ENCODE measurements around the gene USP5.
"Not testable (repeated sequence)": the region's sequence is repeated elsewhere in the genome, so short reads cannot be mapped to it uniquely, and the experiment has no call there.

USP5 gene

DNA sequence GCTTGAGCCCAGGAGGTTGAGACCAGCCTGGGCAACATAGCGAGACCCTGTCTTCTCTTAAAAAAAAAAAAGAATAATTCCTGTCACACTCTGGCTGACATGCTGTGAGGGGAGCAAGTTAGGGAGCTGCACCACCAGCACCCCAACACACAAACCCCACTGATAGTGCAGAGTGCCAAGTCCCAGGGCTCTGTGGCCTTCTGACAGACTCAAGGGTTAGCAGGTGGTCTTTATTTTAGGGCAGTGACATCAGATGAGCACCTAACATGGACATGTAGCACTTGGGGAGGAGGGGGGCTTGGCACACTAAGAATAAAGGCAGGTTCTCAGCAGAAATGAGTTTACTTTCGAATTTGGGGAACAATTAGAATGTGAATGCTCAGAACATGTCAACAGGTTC, 6.8 kb downstream of the USP5 start:
- H3K36me3 ChIP-seq (ENCODE audit: control insufficient read depth, insufficient read depth, low read length) = peaks cover 86% of the 10 kb centered on the region
- H3K4me3 ChIP-seq (ENCODE audit: low read depth, low read length) = no peak overlapping the region
- no peak overlapping the region for H3K9ac ChIP-seq (ENCODE audit: low read depth, low read length)
- H3K27me3 ChIP-seq (ENCODE audit: control insufficient read depth, insufficient read depth, low read length) = no peaks in the 10 kb centered on the region
- no peak overlapping the region for H3K27ac ChIP-seq (ENCODE audit: low read depth, low read length)
- no peaks in the 10 kb centered on the region for H3K9me3 ChIP-seq (ENCODE audit: control insufficient read depth, insufficient read depth, low read length)
- H3K4me1 ChIP-seq (ENCODE audit: control insufficient read depth, insufficient read depth, low read length) = 0 out of 2 replicates have a peak, but pooled peaks cover under 1% of the 10 kb centered on the region

DNA sequence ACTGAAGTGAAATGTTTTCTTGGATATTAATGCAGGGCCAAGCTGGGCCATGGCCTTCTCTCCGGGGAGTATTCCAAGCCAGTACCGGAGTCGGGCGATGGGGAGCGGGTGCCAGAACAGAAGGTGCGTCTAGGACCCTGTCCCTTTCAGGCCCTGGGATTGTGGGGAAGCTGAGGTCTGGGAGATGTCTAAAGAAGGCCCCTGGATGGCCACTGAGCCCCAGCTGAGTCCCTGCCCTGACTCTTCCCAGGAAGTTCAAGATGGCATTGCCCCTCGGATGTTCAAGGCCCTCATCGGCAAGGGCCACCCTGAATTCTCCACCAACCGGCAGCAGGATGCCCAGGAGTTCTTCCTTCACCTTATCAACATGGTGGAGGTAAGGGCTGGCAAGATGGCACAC, 8.2 kb downstream of the USP5 start:
- no peaks in the 10 kb centered on the region for H3K9me3 ChIP-seq (ENCODE audit: control insufficient read depth, insufficient read depth, low read length)
- H3K4me3 ChIP-seq (ENCODE audit: low read depth, low read length) = no peak overlapping the region
- no peaks in the 10 kb centered on the region for H3K27me3 ChIP-seq (ENCODE audit: control insufficient read depth, insufficient read depth, low read length)
- H3K36me3 ChIP-seq (ENCODE audit: control insufficient read depth, insufficient read depth, low read length) = peaks cover 97% of the 10 kb centered on the region
- H3K4me1 ChIP-seq (ENCODE audit: control insufficient read depth, insufficient read depth, low read length) = no peaks in the 10 kb centered on the region
- H3K27ac ChIP-seq (ENCODE audit: low read depth, low read length) = no peak overlapping the region
- H3K9ac ChIP-seq (ENCODE audit: low read depth, low read length) = no peak overlapping the region

- Histone ChIP-seq H3K36me3 (ENCODE audit: control insufficient read depth, insufficient read depth, low read length) (peaks cover 97% of the 10 kb centered on the region), H3K27ac (ENCODE audit: low read depth, low read length) (no peak overlapping the region), H3K9me3 (ENCODE audit: control insufficient read depth, insufficient read depth, low read length) (no peaks in the 10 kb centered on the region), H3K27me3 (ENCODE audit: control insufficient read depth, insufficient read depth, low read length) (no peaks in the 10 kb centered on the region), H3K9ac (ENCODE audit: low read depth, low read length) (no peak overlapping the region), H3K4me3 (ENCODE audit: low read depth, low read length) (no peak overlapping the region), H3K4me1 (ENCODE audit: control insufficient read depth, insufficient read depth, low read length) (peaks cover 4% of the 10 kb centered on the region)
Observed at GRCh38 chr12:6860942-6861341, 9.0 kb downstream of the USP5 start.

DNA sequence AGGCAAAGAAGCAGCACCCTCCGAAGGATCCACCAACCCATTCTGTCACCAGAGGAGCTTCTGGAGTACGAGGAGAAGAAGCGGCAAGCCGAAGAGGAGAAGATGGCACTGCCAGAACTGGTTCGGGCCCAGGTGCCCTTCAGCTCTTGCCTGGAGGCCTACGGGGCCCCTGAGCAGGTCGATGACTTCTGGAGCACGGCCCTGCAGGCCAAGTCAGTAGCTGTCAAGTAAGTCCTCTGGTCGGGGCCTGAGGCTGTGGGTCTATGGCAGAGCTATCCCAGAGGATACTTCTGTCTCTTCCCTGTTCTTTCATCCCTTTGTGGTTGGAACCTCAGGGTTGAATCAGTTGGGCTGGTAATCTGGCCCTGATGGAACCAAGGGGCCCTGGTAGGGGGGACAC, 9.4 kb downstream of the USP5 start:
- Histone ChIP-seq H3K9me3 (ENCODE audit: control insufficient read depth, insufficient read depth, low read length) (no peaks in the 10 kb centered on the region), H3K4me3 (ENCODE audit: low read depth, low read length) (no peak overlapping the region), H3K36me3 (ENCODE audit: control insufficient read depth, insufficient read depth, low read length) (peaks cover 94% of the 10 kb centered on the region), H3K9ac (ENCODE audit: low read depth, low read length) (no peak overlapping the region), H3K27me3 (ENCODE audit: control insufficient read depth, insufficient read depth, low read length) (no peaks in the 10 kb centered on the region), H3K4me1 (ENCODE audit: control insufficient read depth, insufficient read depth, low read length) (peaks cover 7% of the 10 kb centered on the region), H3K27ac (ENCODE audit: low read depth, low read length) (no peak overlapping the region)

GRCh38 chr12:6863033-6863432, 11.1 kb downstream of the USP5 start:
- no peak overlapping the region for H3K9ac ChIP-seq (ENCODE audit: low read depth, low read length)
- H3K27me3 ChIP-seq (ENCODE audit: control insufficient read depth, insufficient read depth, low read length) = no peaks in the 10 kb centered on the region
- H3K36me3 ChIP-seq (ENCODE audit: control insufficient read depth, insufficient read depth, low read length) = peaks cover 78% of the 10 kb centered on the region
- H3K9me3 ChIP-seq (ENCODE audit: control insufficient read depth, insufficient read depth, low read length) = no peaks in the 10 kb centered on the region
- H3K4me1 ChIP-seq (ENCODE audit: control insufficient read depth, insufficient read depth, low read length) = peaks cover 13% of the 10 kb centered on the region
- no peak overlapping the region for H3K4me3 ChIP-seq (ENCODE audit: low read depth, low read length)
- no peak overlapping the region for H3K27ac ChIP-seq (ENCODE audit: low read depth, low read length)

DNA sequence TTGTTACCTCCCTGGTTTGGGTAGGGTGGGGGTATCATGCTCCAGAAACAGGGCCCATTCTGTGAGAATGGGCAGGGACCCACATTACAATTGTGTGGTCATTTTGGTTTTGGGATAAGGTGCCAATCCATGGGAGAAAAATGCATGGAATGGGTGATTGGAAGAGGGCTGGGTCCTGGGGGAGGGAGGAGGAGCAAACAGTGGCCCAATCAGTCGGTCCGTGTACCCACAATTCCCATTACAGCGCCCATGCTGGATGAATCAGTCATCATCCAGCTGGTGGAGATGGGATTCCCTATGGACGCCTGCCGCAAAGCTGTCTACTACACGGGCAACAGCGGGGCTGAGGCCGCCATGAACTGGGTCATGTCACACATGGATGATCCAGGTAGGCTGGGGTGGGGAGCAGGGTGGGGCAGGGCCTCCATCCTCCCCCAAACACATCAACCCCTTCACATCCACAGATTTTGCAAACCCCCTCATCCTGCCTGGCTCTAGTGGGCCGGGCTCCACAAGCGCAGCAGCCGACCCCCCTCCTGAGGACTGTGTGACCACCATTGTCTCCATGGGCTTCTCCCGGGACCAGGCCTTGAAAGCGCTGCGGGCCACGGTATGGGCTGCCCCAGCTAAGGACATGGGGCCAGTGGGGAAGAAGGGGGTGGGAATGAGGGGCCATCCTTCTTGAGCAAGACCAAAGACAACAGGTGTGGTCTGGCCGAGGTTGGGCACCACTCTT, 11.8 kb downstream of the USP5 start:
- H3K27me3 ChIP-seq (ENCODE audit: control insufficient read depth, insufficient read depth, low read length) = no peaks in the 10 kb centered on the region
- H3K36me3 ChIP-seq (ENCODE audit: control insufficient read depth, insufficient read depth, low read length) = peaks cover 72% of the 10 kb centered on the region
- no peak overlapping the region for H3K27ac ChIP-seq (ENCODE audit: low read depth, low read length)
- no peaks in the 10 kb centered on the region for H3K9me3 ChIP-seq (ENCODE audit: control insufficient read depth, insufficient read depth, low read length)
- peaks cover 14% of the 10 kb centered on the region for H3K4me1 ChIP-seq (ENCODE audit: control insufficient read depth, insufficient read depth, low read length)
- no peak overlapping the region for H3K9ac ChIP-seq (ENCODE audit: low read depth, low read length)
- H3K4me3 ChIP-seq (ENCODE audit: low read depth, low read length) = no peak overlapping the region

GRCh38 chr12:6865307-6865706, 13.4 kb downstream of the USP5 start:
- H3K4me3 ChIP-seq (ENCODE audit: low read depth, low read length); H3K27ac ChIP-seq (ENCODE audit: low read depth, low read length); H3K27me3 ChIP-seq (ENCODE audit: control insufficient read depth, insufficient read depth, low read length); H3K9ac ChIP-seq (ENCODE audit: low read depth, low read length); H3K9me3 ChIP-seq (ENCODE audit: control insufficient read depth, insufficient read depth, low read length): not testable (repeated sequence)
- peaks cover 25% of the 10 kb centered on the region for H3K4me1 ChIP-seq (ENCODE audit: control insufficient read depth, insufficient read depth, low read length)
- peaks cover 72% of the 10 kb centered on the region for H3K36me3 ChIP-seq (ENCODE audit: control insufficient read depth, insufficient read depth, low read length)

DNA sequence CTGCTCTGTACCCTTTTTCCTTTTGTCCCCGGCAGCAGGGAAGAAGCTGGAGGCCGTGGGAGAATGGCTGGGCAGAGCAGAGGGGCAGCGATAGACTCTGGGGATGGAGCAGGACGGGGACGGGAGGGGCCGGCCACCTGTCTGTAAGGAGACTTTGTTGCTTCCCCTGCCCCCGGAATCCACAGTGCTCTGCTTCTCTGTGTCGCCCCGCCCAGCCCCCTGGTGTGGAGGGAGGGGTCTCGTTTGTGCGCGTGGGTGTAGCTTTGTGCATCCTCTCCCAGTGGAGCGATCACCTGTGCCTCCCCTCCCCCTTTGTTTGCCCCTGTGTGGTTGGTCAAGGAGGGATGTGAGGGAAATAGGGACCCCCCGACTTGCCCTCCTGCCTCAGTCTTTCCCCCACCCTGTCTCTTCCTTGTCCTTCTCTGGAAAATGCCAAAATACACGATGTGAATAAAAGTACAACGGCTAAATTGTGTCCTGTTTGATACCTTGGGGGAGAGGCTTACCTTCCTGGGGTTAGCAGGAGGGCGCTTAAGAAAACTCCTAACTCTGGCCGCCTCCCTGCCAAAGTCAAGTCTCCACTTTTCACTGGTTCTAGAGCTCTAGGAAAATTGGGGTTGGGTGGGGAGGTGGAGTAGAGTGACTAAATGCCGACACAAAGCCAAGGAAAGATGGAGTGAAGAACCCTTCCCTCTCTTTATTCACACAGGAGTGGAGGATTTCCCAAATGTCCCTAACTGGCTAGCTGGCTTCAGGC, 14.4 kb downstream of the USP5 start:
- peak overlapping the region; percentile 95 for H3K4me3 ChIP-seq (ENCODE audit: low read depth, low read length)
- H3K9ac ChIP-seq (ENCODE audit: low read depth, low read length) = no peak overlapping the region
- no peaks in the 10 kb centered on the region for H3K27me3 ChIP-seq (ENCODE audit: control insufficient read depth, insufficient read depth, low read length)
- peak overlapping the region; percentile 77 for H3K27ac ChIP-seq (ENCODE audit: low read depth, low read length)
- no peaks in the 10 kb centered on the region for H3K9me3 ChIP-seq (ENCODE audit: control insufficient read depth, insufficient read depth, low read length)
- peaks cover 72% of the 10 kb centered on the region for H3K36me3 ChIP-seq (ENCODE audit: control insufficient read depth, insufficient read depth, low read length)
- H3K4me1 ChIP-seq (ENCODE audit: control insufficient read depth, insufficient read depth, low read length) = peaks cover 33% of the 10 kb centered on the region

- H3K36me3 ChIP-seq (ENCODE audit: control insufficient read depth, insufficient read depth, low read length) = peaks cover 67% of the 10 kb centered on the region
- peaks cover 39% of the 10 kb centered on the region for H3K4me1 ChIP-seq (ENCODE audit: control insufficient read depth, insufficient read depth, low read length)
- no peaks in the 10 kb centered on the region for H3K27me3 ChIP-seq (ENCODE audit: control insufficient read depth, insufficient read depth, low read length)
- peak overlapping the region; percentile 95 for H3K4me3 ChIP-seq (ENCODE audit: low read depth, low read length)
- H3K9me3 ChIP-seq (ENCODE audit: control insufficient read depth, insufficient read depth, low read length) = no peaks in the 10 kb centered on the region
- H3K9ac ChIP-seq (ENCODE audit: low read depth, low read length) = peak overlapping the region; percentile 38; the same call in 1 of the 2 replicates
- H3K27ac ChIP-seq (ENCODE audit: low read depth, low read length) = peak overlapping the region; percentile 77
Observed at GRCh38 chr12:6866920-6867412, 15.0 kb downstream of the USP5 start.

GRCh38 chr12:6867413-6868210, 15.7 kb downstream of the USP5 start, which contains the start of gene TPI1:
TSS of gene TPI1 (plus strand) at chr12:6867531. CDS start at chr12:6867567, 36 bp downstream.
- H3K9ac ChIP-seq (ENCODE audit: low read depth, low read length) = peak within 1 kb of the TSS; percentile 88
- no peaks in the 10 kb centered on the region for H3K27me3 ChIP-seq (ENCODE audit: control insufficient read depth, insufficient read depth, low read length)
- peak within 1 kb of the TSS; percentile 87 for H3K27ac ChIP-seq (ENCODE audit: low read depth, low read length)
- H3K4me1 ChIP-seq (ENCODE audit: control insufficient read depth, insufficient read depth, low read length) = peaks cover 41% of the 10 kb centered on the region
- peaks cover 61% of the 10 kb centered on the region for H3K36me3 ChIP-seq (ENCODE audit: control insufficient read depth, insufficient read depth, low read length)
- peak within 1 kb of the TSS; percentile 95 for H3K4me3 ChIP-seq (ENCODE audit: low read depth, low read length)
- H3K9me3 ChIP-seq (ENCODE audit: control insufficient read depth, insufficient read depth, low read length) = no peaks in the 10 kb centered on the region

Data from HUES48 (cell line).